SKM-1 (cell line): ENCODE measurements around the gene MSI2.

ENCODE experiments used
- DNase-seq: peaks from one replicate; lab custom pipeline; 2025; ENCODE audit not compliant: unreplicated experiment; lab: John Stamatoyannopoulos, UW

The MSI2 gene

DNA sequence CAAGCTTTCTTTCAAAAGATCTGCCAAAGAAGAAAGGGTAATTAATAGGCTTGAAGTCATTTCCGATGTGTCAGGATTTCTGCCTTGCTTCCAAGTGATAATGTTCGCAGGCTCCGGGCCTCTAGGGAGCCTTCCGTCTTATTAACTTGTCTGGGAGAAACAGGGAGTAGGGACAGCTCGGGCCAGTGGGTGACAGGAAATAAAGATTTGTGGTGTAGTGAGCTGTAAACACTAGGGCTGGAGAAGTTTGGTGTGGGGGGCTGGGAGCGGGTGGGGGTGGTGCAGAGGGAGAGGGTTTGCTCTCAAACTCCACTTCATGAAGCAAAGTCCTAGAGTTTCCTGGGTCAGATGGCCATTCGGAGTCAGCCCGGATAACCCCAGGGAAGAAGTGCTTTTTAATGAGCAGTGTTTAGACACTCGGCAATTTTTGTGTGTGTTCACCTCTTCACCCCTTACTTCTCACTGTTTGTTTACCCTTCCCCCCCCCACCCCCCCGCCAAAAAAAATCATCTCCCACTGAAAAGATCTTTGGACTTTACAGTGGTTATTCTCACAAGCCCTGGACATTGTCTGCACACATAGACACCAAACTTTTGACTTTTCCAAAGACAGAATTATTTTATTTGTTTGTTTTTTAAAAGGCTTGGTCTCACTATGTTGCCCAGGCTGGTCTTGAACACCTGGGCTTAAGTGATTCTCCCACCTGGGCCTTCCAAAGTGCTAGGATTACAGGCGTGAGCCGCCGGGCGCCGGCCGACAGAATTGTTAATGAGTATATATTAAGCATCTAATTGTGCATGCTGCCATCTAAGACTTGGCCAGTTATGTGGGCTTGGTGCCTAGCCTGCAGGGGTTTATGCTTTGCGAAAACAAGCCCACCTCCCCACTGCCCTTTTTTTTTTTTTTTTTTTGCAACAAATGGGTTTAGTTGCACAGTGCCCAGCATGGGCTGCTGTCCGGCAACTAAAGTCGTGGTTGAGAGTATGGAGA lies 292.4 kb downstream of the MSI2 start:
- DNase-seq: no peak

DNA sequence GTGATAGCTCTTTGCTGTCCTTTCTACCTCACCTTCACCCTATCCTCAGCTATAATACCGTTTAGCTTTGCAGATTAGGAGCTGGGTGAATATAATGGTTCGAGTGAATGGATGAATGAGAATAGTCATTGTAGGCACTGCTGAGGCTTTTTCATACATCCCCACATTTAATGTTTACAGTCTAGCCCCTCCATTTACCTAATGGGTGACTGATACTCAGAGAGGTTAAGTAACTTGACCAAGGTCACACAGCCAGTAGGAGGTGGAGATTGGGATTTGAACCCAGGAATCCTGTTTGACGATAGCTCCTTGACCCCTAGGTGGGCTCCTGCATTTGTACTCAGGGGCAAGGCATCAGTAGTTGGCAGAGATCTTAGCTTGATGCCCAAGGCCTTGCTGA lies 293.1 kb downstream of the MSI2 start:
- DNase-seq: no peak

DNA sequence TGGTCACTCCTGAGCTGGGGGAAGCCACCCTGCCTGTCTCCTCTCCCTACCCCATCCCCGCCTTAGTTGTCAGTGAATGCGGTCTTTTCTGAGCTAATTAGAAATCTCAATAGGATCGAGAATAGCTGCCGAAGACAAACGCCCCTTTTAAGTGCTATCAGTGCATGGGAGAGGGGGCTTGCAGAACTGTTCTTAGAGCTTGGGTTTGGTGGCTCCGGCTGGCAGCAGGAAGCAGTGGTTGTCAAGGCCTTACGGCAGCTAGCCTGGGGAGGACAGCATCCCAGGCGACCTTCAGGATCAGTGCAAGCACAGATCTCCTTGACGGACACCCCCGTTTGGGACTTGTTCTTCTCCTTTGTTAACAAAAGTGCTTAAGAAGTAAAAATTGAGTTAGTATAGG lies 293.7 kb downstream of the MSI2 start:
- DNase-seq: no peak

DNA sequence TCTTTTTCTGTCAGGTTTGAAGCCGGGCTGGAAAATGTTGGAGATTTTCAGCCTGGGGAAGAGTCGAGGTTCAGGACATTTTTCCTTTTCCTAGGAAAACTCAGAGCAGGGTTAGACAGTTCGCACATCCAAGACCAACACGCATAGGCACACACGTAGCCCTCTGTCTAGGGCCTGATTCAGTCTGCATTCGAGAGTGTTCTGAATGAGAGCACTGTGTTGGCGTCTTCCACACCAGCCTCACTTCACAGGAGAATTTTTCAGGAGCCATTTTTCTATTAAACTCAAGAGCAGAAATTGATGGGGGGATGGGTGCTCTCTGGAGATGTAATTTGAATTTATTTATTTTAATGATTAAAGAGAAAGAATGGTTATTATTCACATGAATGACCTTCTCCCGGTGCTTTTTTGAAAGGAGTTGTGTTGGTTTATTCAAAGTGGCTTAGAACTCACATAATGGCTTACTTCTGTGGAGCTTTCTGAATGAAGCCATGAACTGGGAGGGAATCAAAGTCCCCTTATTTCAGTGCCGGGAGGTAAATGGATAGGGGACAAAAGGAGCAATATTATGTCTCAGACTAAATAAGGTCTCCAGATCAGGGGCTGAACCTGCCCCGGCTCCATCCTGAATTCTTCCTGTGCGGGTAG lies 294.5 kb downstream of the MSI2 start:
- DNase-seq: no peak

DNA sequence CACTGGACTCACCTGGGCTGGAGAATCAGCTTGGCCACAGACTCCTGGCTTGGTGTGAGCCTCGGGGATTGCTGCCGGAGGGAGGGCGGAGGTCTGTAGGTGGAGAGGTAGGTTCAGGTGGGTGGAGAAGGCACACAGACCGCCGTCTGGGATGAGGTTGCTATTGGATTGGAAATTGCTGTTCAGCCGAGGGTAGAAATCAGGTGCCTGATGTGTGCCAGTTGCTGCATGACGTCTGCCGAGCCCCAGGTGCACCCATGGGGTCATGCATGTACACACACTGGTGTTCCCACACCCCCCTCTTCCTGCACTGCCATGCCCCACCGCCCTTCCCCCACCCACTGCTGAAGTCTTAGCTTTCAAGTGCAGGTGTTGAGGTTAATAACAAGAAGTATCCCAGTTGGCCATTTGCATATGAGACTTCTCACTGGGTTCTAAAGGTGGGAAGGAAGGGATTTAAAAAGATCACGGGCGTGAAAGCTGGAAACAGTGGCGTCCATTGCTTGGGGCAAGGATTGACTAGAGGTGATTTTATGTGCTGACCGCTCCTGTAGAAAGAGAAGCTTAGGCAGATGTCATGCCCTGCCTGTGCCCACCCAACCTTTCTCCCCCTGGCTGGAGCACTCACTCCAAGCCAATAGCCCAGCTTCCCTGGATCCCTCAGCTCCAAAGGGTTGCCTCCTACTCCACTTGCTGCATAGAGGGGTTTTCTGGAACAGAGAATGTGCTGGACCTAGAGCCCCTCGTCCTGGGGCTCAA lies 295.2 kb downstream of the MSI2 start:
- DNase-seq: no peak

DNA sequence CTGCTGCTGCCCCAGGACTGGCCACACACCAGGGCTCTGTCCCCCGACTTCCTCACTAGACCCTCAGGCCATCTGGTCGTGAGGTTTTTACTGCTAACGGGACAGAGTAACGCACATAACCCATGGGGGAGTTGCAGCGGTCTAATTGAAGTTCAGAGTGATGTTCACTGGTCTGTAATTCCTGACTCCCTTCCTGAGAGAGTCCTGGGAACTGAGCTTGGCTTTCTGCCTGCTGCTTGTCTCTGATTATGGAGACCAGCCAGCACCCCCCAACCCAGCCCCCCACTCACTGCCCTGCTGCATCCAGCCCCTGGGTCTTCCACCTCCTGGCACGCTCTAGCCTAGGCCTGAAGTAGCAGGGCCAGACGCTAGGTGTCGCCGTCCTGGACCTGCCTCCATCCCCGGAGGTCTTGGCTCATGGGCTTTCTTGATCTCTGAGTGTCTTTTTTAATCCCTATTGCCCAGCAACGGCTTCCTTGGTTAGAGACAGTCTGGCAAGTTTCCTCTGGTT lies 295.8 kb downstream of the MSI2 start:
- DNase-seq: no peak

DNA sequence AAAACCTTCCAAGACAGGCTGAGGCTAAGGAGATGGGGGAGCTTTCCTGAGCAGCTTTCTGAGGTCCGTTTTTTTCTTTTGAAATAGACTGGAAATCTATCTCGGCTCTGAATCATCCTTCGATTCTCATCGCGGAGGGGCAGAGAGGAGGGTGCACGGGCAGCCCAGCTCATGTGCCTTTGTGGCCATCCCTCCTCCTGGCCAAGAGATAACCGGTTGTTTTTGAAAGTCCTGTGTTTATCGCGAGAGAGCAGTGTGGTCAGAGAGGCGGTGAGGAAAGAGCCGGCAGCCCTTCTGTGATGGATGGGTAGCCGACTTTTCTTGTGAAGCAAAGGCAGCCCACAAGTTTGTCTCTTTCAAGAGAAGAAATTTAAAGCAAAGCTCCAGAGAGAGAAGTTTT lies 297.2 kb downstream of the MSI2 start:
- no peak for DNase-seq

DNA sequence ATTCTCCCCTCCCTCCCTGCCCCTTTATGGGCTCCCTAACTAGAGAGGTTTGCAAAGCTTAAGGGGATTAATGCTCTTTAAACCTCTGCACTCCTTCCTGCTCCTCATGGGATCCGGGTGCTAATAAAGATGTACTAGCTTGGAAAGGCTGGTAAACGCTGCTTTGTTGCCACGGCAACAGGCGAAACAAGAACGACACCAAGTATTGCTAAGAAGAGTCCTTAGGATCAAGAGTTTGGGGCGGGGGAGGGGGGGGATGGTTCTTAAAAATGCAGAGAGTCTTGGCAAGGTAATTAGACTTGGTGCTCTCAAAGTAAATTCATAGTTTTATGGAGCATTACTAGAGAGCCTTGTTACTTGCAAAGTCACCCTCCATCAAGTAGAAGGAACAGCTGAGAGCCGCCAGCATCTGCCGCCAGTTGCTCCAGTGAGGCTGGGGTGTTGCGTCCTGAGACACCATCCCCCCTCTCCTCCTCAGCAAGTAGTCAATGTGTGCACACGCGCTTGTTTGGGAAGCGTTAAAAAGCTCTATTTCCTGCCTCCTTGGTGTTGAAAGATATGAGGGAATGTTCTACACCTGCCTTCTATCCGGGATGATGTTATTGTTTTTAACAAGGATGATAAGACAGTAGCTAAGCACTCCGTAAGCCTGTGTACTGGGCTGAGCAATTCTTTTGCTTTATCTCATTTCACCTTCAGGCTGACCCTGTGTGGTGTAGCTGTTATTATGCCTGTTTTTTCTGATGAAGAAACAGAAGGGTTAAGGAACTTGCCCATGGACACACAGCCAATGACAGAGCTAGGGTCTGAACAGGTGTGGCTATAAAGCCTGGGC lies 297.9 kb downstream of the MSI2 start:
- no peak for DNase-seq

DNA sequence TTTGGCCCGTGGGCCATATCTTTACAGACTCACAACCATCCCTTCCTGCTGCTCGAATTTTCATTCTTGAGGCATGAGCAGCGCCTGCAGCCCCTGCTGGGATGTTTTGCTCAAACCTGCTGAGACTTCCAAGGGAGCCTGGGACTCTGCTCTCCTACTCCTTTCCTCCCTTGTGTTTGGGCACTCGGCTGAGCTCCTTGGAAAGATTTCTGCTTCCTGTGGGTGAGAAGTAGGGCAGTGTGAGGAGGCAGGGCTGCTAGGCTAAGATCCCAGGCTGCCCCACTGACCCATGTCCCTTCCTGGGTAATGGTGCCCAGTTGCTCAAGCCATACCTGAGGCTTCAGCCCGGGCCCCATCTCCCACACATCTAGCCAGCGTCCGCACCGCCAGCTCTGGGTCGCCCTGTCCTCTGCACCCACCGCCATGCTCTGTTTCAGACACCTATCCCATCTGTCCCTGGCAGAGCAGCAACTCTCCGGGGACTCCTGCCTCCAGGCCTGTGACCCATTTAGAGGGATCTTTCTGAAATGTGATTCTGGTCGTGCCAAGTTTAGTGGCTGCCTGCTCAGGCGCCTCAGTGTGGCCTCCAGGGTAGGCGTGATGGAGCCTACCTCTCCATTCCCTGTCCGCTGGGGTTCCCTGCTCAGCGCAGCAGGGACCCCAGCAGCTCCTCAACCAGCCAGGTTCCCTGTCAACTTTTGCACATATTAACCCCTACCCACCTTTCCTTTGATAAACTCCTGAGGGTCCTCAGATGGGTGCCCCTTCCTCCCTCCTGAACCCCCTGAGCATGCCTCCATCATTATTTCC lies 298.7 kb downstream of the MSI2 start:
- DNase-seq: no peak

DNA sequence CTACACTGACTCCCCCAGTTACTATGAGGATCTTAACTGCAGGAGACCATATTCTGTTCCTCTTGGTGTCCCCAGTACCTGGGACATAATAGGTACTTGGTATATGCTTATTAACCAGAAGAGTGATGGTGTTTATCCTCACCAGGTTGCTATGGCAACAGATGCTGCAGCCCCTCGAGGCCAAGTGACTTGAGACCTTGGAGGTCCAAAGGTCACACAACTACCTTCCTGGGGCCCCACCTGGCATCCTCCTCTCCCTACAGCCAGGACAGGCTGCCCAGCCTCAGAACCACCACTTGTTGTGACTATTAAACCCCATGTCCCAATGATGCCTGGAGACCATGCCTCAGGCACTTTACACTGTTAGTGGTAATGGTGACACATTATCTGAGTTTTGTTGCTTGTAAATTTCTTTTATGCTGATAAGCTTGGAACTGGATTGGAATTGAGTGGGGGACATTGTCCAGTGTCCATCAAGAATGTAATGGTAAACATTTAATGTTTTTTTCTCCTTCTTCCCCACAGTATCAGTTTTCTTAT lies 299.4 kb downstream of the MSI2 start:
- no peak for DNase-seq

DNA sequence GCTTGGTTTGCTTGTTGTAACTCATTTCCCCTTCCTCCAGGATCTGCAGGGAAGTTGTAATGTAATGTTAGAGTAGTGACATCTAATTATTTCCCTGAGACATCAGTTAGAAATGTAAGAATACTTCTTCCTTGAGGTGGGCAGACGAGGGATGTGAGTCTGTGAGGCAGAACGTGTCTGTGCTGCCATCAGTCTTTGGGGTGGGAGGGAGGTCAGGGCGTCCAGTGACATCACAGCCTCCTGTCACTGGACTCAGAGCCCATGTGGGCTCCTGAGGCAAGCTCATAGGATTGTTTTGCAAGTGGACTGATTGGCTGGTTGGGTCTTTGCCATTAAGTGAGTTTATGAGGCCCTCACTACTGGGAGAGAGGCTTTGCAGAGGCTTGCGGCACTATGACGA lies 300.0 kb downstream of the MSI2 start:
- DNase-seq: no peak

DNA sequence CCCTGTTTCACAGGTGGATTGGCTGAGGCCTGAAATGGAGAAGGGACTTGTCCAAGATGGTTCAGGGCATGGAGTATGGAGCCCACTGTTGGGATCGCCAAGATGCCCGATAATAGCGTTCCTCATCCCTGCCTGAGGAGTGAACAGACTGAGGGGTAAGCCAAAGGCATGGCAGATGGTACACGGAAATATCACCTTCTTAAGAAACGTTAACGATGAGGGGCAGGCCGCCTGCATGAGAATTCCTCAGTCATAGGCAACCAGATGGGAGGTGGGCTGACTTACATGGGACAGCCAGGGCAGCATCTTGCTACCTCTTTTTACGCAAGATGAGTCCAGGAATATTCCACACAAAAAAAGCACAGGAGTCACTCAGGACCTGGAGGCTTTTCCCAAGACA lies 300.7 kb downstream of the MSI2 start:
- DNase-seq: no peak

DNA sequence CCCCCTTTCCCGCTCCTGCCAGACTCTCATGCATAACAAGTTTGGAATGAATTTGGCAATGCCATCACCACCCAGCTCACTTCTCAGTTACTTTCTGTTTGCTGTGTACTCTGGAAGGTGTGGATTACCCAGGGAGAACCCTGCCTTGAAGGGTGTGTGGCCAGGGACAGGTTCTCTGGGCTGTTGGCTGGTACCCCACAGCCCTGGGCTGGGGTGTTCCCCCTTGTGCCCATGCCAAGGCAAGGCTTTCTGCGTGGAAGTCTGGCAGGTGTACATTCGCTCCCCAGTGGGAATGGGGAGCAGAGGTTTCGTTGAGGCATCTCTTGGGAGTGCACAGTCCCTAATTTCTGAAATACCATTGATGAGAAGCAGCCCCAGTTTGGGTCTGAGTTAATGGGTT lies 301.1 kb downstream of the MSI2 start:
- DNase-seq: no peak

DNA sequence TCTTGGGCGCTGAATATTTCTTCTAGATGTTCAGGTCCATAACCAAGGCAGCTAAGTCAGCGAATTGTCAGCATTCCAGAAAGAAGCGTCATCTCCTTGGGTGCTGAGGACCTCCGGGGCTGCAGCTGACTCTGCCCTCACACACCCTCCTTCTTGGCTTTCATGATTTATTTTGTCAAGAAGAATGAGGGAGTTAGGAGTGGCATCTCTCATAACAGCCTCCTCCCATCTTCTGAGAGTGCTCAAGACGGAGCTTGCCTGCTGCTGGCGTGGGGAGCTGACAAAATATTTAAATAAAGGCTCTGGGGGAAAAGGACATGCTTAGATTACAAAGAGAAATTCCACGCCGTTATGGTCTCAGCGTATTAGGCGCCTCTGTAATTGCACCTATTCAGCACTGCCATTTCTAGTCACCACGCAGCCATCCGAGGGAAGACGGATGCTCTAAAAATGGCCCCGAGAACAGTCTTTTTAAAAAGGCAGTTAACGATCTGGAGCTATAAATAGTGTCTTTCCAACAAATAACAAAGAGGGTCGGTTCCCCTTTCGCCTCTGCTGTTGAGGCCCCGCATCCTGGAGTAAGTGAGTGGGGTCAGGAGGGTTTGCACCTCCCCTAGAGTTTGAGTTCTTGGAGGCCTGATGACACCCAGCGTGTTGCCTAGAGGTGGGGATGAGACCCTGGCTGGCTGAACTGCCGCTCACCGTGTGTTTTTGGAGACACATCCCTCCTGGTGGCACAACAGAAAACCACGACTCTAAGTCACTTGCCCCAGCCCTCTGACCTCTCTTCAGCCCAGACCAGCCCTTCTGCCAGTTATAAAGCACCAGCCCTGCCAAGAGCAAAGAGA lies 301.7 kb downstream of the MSI2 start:
- DNase-seq: no peak

DNA sequence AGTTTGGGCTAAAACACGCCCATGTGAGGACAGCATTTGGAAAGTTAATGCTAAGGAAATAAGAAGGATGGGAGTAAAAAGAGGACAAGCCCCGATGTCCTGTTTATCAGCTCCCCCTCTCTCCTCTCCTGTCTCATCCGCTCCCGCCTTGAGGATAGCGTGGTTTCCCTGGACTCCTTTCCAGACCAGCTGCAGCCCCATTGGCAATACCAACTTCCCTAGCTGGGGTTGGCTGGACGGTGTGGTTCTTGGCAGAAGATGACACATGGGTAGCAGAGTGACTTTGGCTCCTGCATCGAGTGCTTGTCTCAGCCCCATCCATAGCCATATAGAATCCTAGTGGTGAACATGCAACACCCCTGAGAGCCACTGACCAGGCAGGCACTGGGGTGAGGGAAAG lies 302.9 kb downstream of the MSI2 start:
- no peak for DNase-seq

DNA sequence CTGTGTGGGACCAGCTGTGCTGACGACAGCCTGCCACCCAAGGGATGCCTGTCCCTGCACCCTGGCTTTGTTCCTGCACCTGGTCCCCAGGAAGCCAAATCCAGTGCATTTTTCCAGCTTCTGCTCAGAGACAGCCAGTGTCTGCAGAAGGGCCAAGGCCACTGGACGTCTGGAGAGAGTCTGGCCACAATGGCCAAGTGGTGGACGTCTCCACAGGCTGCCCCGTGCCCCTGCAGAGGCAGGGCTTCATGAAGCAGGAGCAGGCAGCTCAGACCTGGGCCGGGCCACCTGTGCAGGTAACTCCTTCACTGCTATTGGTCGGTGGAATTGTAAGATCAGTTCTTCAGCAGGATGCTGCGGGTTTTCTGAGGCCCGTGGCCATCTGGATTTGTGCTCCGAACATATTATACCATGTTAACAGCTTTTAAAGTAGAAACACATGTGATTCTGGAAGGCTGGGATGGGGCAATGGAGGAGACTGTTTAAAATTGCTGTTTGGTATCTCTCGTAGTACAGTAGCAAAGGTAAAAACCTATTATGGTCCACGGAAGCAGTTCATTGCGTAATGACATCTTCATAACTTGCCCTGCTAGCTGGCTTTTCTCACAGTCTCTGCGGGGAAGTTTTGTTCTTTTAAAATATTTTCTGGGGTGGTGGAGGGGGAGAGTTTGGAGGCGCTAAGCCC lies 303.5 kb downstream of the MSI2 start:
- no peak for DNase-seq

DNA sequence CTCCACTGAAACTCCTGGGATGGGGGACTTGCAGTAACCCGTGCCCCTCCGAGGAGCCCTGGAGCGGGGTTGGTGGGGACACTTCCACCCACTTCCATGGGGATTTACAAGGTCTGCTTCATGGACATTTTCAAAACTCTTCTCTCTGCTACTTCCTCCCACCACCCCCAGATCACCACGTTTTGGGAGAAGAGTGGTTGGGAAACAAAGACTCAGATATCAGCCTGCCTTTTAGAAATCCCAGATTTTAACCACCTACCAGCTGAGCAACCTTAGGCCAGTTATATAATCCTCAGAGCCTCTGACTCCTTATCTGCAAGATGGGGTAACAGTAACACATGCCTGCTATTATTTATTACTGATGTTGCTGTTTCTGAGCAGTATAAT lies 304.0 kb downstream of the MSI2 start:
- no peak for DNase-seq
